NB4 (cell line): ENCODE data around the gene DDX54.

Source experiments
- CTCF ChIP-seq: IDR thresholded peaks from one replicate; pipeline ENCODE4 v1.5.1; 2012; ENCODE audit warnings: low read depth, low read length
- MAX ChIP-seq: IDR thresholded peaks from 2 replicates; pipeline ENCODE4 v1.6.1; 2011; ENCODE audit warnings: low read depth, low read length
- MYC ChIP-seq: IDR thresholded peaks from 2 replicates; pipeline ENCODE4 v1.6.1; 2011; ENCODE audit warnings: low read depth, low read length
- POLR2A ChIP-seq: IDR thresholded peaks from 2 replicates; pipeline ENCODE4 v1.6.1; 2011; ENCODE audit warnings: mild to moderate bottlenecking; ENCODE audit not compliant: insufficient read length; ENCODE audit errors: extremely low read depth

GRCh38 chr12:113163030-113163360 is 22.3 kb downstream of the DDX54 start:
- TF ChIP-seq CTCF (no peak), POLR2A (no peak), MAX (no peak), MYC (no peak)
